H1 (cell line): ENCODE data around the gene CD4. TPM values are rescaled to one million over a fixed set of nuclear protein-coding genes. Genes with fewer than 3 reads are reported as not detected.

Experiments
- ASH2L ChIP-seq: fragments of 200-600, 300-600 bp; sonication (generic); IDR thresholded peaks from one replicate; pipeline ENCODE4 v1.7.1; 2017; ENCODE audit warnings: low read length
- CBX8 ChIP-seq: fragments of 300-800, 300-1000 bp; sonication (generic); IDR thresholded peaks from 2 replicates; pipeline ENCODE4 v1.7.1; 2016; ENCODE audit warnings: low read depth, low read length, borderline replicate concordance
- CHD2 ChIP-seq: IDR thresholded peaks from 2 replicates; pipeline ENCODE4 v1.6.1; 2012; ENCODE audit warnings: low read length, improper control_type of control experiment
- CTBP2 ChIP-seq: IDR thresholded peaks from 2 replicates; pipeline ENCODE4 v1.7.0; 2011; ENCODE audit warnings: borderline replicate concordance, mild to moderate bottlenecking, moderate library complexity, mixed read lengths, low read length; ENCODE audit not compliant: insufficient read depth, insufficient read length
- EZH2 ChIP-seq: fragments of 200-600 bp; sonication (generic); IDR thresholded peaks from 2 replicates; pipeline ENCODE4 v1.7.1; 2012; ENCODE audit warnings: low read depth, mild to moderate bottlenecking, moderate library complexity, low read length, inconsistent platforms; ENCODE audit not compliant: severe bottlenecking
- FOSL1 ChIP-seq: IDR thresholded peaks from 2 replicates; pipeline ENCODE4 v1.6.1; 2011; ENCODE audit warnings: mild to moderate bottlenecking, low read depth, low read length, moderate library complexity; ENCODE audit not compliant: insufficient read depth
- GABPA ChIP-seq: IDR thresholded peaks from 2 replicates; pipeline ENCODE4 v1.6.1; 2011; ENCODE audit warnings: mild to moderate bottlenecking, low read length, moderate library complexity, borderline replicate concordance; ENCODE audit not compliant: insufficient read depth
- HDAC2 ChIP-seq, 2 experiments: fragments of 300-600 bp in 1 of 2; sonication (generic) in 1 of 2; IDR thresholded peaks; 2 replicates each; pipeline ENCODE4 v1.6.1; 2011 to 2012; ENCODE audit warnings: low read depth in 2 of 2, low read length in 2 of 2, mild to moderate bottlenecking in 2 of 2, moderate library complexity in 2 of 2, borderline replicate concordance in 1 of 2, inconsistent platforms in 1 of 2
- MAFK ChIP-seq: IDR thresholded peaks from 2 replicates; pipeline ENCODE4 v1.6.1; 2012; ENCODE audit warnings: low read depth, mild to moderate bottlenecking, improper control_type of control experiment, low read length
- NRF1 ChIP-seq: IDR thresholded peaks from 2 replicates; pipeline ENCODE4 v1.6.1; 2011; ENCODE audit warnings: mild to moderate bottlenecking, low read depth, low read length, improper control_type of control experiment
- PHF8 ChIP-seq: fragments of 200-600 bp; sonication (generic); conservative IDR thresholded peaks from 2 replicates; pipeline ENCODE4 v1.7.1; 2012; ENCODE audit warnings: low read depth, mild to moderate bottlenecking, inconsistent platforms, low read length, moderate library complexity
- POU5F1 ChIP-seq: IDR thresholded peaks from 2 replicates; pipeline ENCODE4 v1.6.1; 2011; ENCODE audit warnings: low read depth, mild to moderate bottlenecking, low read length, moderate library complexity
- RFX5 ChIP-seq: IDR thresholded peaks from 2 replicates; pipeline ENCODE4 v1.6.1; 2011; ENCODE audit warnings: low read depth, low read length, improper control_type of control experiment, borderline replicate concordance
- RXRA ChIP-seq: IDR thresholded peaks from 2 replicates; pipeline ENCODE4 v1.6.1; 2011; ENCODE audit warnings: low read depth, mild to moderate bottlenecking, low read length, moderate library complexity; ENCODE audit not compliant: insufficient read depth
- SIN3A ChIP-seq, 2 experiments: IDR thresholded peaks in 1 of 2; conservative IDR thresholded peaks in 1 of 2; 2 replicates each; pipeline ENCODE4 v1.6.1; 2011 to 2012; ENCODE audit warnings: low read length in 2 of 2, improper control_type of control experiment in 1 of 2, low read depth in 1 of 2, mild to moderate bottlenecking in 1 of 2
- SIRT6 ChIP-seq: IDR thresholded peaks from one replicate; pipeline ENCODE4 v1.7.1; 2012; ENCODE audit warnings: low read length, inconsistent platforms
- SP1 ChIP-seq: IDR thresholded peaks from 2 replicates; pipeline ENCODE4 v1.6.1; 2011; ENCODE audit warnings: low read depth, low read length
- TBP ChIP-seq: IDR thresholded peaks from 2 replicates; pipeline ENCODE4 v1.6.1; 2011; ENCODE audit warnings: low read depth, low read length, improper control_type of control experiment
- YY1 ChIP-seq: IDR thresholded peaks from 2 replicates; pipeline ENCODE4 v1.6.1; 2011; ENCODE audit warnings: low read depth, mild to moderate bottlenecking, low read length
- polyA plus RNA-seq, 7 experiments: library from polyadenylated mRNA; depleted of rRNA in 3 of 7; stranded (reverse) in 5 of 7; unstranded in 2 of 7; fragments of >200 nt in 5 of 7; fragments of 200-250 nt in 2 of 7; gene quantifications; 1 replicate in 5 of 7; 2 replicates in 1 of 7; 4 replicates in 1 of 7; pipeline versions ENCODE4 v1.2.1 to v1.2.3, GENCODE V29; 2011 to 2013; ENCODE audit warnings: missing spikeins in 2 of 7, mixed read lengths in 2 of 7
- total RNA-seq: library from RNA; stranded (reverse); fragmentation: NEBNext Ultra II Directional; extraction: Animal tissue kit (Norgen Biotek cat#: 25700); gene quantifications from 2 replicates; pipeline ENCODE4 v1.2.1, GENCODE V29; 2021

The CD4 gene
- total and polyA plus RNA-seq, 2 of the 8 experiments (the other 6 are each of a cell fraction or from before 2014, with no cell fraction given), result 3.4 to 5.1 TPM

GRCh38 chr12:6867413-6868210 lies 78.3 kb downstream of the CD4 start, which contains the start of gene TPI1 (continued):
- TF ChIP-seq RXRA (no peak), CTBP2 (no peak), EZH2 (no peak), RFX5 (no peak), HDAC2 (IDR thresholded peaks at IDR 0.05; ENCODE audit: borderline replicate concordance in 1 of 2, low read depth in 2 of 2, low read length in 2 of 2) (0 out of 4 replicates have a peak, but pooled peaks of 1 of the 2 experiments have one; percentile 58), YY1 (peak; percentile 67; the same call in 1 of the 2 replicates), PHF8 (peak; percentile 94), SIN3A (conservative IDR thresholded peaks at IDR 0.05 in 1 of 2, IDR thresholded peaks at IDR 0.05 in 1 of 2; ENCODE audit: low read depth in 1 of 2, low read length in 2 of 2) (peak in 1 of 2 experiments; percentile 11; a peak in 1 of 4 replicates), CHD2 (no peak), SP1 (peak; percentile 47; the same call in 1 of the 2 replicates), FOSL1 (no peak), SIRT6 (no peak), TBP (peak; percentile 96), NRF1 (no peak), MAFK (no peak), POU5F1 (no peak), CBX8 (no peak), ASH2L (peak; percentile 40), GABPA (no peak)
- TF ChIP-seq, all 59 proteins: peak for 14
